TTC549 (cell line): ENCODE results near the gene ZIC5.

Source experiments
- FAIRE-seq: peaks from 2 replicates; lab custom pipeline; 2012; peaks lifted over from hg19 to GRCh38; lab: Jason Lieb, UNC

Gene ZIC5

DNA sequence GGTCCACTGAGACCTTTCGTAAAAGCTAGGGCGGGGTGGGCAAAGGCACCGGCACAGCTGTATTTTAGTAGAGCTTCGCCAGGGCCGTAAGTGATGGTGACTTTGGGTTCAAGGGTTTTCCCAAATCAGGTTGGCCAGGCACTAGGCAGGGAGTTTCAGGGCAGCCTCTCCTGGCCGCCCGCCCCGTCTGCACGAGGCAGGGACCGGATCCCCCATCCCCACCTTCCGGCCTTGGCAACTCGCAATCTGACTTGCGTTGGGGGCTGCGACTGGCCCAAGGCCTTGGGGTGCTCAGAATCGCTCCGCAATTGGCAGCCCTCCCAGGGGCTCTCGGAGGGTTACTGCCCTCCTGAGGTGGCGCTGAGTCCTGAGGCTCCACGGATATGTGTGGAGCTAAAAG, 4.1 kb upstream of the ZIC5 start:
- no peak for FAIRE-seq

DNA sequence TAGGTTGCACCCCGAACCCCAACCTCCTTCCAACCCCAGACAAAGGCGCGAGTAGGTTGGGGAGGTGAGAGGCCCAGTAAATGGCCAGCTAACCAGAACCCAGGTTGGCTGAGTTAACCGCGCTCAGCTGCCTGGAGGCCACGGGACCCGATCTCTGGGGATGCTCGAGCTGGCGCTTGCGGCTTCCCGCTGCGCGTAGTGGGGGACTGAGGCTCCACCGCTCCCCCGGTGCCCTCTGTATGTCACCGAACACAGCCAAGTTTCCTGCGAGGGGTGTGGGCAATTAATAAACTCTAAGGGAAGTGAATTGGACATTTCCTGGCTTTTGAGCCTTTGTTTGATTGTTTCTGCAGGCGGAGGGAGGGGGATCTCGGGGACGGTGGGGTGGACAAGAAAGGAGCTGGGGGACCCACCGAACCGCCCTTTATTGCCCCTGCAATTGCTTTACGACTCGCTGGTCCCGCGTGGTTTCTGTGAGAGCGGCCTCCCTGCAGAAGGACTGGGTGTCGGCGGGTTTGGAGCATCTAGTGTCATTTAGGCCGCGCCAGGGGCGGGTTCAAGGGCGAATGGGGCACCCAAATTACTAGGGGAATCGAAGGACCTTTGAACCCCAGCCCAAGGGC, 3.5 kb upstream of the ZIC5 start:
- FAIRE-seq: no peak

DNA sequence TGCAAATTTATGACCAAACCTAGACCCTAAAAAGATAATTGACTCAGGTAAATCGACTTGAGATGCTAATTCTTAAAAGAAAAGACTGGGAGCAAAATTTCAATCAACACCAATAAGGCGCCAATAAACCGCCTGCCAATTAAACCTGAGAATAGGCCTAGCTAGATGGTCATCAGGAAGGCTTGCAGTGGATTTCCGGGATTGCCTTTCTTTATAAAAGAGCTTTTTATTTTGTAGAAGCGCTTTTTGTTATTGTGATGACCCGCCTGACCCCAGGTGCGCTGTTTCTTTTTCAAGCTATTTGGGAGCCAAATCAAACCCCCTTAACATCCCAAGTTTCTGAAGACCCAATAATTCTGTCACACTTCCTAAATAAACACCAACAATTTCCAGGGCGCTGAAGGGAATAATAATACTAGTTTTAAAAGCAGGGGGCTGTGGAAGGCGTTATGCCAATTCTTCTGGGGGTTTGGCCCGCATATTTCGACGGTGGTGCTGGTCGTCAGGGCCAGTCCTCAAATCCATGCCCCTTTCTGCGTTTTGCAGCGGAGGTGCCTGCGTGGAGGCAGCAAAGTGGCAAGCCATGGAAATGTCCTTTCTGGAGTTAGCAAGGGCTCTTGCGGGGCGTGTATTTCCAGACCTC, 2.9 kb upstream of the ZIC5 start:
- no peak for FAIRE-seq

DNA sequence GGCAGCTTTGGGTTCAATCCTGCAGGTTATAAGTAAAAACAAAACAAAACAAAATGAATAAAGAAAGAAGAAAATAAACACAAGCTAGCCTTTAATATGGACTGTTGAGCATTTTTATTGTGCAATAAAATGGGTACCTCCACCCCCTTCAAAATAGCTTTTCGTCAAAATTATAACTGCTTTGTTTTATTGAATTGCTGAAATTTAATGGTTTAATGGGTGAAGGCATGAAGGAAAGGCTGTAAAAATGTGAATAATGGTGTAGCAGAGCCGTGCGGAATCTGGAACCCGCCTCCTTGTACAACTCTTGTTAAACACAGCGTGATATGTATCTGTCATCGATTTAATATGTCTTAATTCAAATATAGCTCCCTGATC, 2.2 kb upstream of the ZIC5 start:
- FAIRE-seq: no peak

DNA sequence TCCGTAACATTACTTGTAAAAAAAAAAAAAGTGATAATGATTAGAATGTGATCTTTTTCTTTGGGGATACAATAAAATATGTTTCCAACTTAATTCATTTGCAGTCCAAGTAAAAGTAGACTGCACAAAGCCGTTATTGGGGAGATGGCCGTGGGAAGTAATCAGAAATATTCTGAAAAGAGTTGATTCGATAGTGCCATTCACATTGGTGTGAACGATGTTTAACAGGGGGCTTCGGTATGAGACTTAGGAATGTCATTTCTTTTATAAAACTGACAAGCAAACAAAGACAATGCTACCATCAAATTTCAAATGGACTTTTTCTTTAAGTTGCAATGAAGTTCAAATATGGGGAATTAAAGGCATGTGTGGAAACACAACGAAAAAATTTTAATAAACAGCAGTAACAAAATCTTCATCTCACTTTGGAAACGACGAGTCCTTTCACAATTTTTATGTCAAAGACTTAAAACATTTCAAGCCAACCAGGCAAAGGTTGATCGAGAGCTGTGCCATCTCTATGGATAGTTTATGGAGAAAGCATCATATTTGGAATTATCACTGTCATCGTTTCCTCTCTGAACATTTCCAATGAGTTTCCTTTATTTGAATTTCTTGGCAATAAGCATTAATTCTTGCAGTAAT, 1.7 kb upstream of the ZIC5 start:
- FAIRE-seq: no peak

DNA sequence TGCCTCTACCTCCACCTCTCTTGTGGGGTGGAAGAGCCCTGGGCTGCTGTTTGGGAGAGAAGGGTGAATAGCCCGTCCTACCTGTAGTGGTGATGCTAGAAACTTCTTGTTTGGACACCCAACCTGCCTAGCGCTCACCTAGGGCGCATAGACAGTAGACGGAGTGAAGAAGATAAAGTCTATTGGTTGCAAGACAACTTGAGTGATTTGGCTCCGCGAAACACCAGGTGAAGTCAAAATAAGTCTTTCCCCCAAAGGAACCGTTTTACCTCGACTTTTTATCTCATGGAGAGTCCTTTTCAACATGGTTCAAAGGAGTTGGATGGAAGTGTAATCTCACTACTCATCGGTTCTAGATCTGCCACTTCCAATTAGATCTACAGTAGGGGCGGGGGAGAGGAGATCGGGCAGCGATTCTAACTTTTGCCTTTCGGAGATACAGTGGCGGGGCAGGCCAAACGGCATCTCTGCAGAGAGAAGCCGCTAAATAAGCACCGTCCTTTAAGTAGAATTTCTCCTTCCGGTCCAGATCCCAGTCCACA, 694 bp upstream of the ZIC5 start:
- FAIRE-seq: no peak

DNA sequence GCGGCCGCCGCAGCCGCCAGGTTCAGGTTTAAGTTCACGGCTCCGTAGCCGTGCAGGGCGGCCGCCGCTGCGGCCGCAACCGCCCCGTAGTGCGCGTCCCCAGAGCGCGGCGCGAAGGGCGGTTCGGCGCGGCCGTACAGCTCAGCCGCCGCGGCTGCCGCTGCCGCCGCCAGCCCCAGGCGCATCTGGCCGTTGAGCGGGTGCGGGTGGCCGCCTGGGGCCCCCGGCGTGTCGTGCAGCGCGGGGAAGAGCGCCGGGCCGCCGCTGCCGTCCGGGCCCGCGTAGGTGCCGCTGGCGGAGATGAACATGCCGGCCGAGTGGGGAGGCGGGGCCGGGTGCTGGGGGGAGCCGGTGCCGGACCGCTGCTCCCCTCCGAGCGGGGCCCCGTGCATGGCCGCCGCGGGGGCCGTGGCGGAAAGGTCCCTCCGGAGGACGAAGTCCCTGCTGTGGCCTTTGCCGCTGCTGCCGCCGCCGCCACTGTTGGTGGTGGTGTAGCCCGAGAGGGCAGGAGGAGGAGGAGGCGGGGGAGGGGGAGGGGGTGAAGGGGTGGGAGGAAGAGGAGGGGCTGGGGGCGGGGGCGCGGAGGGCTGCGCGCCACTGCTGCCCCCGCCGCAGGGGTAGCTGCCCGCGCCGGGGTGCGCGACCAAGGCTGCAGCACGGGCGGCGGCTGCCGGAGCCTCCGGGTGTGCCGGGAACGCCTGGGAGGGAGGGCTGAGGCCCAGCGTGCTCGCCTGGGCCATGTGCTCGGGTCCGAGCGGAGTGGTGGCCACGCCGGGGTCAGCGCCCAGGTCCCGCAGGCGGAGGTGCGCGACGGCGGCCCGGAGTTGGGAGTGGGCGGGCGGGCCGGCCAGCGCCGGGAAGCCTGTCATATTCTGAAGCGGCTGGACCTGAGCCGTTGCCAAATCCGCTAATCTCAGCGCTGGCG, 654 bp downstream of the ZIC5 start:
- FAIRE-seq: no peak

DNA sequence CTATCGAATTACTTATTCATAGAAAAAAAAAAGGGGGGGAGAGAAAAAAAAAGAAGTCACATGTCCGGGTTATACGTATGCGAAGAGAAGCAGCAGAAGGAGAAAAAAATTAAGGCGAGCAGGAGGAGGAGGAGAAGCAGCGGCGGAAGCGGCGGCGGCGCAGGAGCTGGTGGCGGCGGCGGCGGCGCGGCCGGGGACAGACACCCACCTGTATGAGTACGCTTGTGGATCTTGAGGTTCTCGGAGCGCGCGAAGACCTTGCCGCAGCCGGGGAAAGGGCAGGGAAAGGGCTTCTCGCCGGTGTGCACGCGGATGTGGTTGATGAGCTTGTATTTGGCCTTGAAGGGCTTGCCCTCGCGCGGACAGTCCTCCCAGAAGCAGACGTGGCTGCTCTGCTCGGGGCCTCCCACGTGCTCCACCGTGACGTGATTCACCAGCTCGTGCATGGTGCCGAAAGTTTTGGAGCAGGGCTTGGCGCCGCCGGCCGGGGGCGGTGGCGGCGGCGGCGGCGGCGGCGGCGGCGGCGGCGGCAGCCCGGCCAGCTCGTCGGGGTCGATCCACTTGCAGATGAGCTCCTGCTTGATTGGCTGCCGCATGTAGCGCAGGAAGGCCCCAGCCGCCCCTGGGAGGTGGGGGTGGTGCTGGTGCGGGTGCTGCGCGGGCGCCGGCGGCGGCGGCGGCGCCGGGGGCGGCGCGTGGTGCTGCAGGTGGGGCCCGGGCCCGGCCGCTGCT, 1.5 kb downstream of the ZIC5 start:
- no peak for FAIRE-seq

DNA sequence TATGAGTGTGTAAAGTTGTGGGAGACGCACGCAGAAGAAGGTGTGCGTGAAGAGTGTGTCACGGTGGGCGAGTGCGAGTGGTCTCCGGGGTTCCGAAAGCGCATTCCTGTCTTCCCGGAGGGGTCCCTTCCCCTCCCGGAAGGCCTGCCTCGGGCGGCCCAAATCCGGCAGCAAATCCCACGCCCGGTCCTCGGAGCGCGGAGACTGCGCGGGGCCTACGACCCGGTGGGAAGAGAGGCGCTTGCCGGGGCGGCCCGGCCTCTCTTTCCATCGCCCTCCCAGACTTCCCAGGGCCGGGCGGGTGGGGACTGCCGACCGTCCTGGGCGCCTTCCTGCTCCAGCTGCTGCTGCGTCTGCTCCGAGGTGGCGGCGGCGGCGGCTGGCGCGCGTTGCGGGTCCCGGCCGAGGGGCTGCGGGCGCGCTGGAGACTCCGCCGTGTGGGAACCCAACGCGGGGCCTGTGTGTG, 2.1 kb downstream of the ZIC5 start:
- FAIRE-seq: no peak

DNA sequence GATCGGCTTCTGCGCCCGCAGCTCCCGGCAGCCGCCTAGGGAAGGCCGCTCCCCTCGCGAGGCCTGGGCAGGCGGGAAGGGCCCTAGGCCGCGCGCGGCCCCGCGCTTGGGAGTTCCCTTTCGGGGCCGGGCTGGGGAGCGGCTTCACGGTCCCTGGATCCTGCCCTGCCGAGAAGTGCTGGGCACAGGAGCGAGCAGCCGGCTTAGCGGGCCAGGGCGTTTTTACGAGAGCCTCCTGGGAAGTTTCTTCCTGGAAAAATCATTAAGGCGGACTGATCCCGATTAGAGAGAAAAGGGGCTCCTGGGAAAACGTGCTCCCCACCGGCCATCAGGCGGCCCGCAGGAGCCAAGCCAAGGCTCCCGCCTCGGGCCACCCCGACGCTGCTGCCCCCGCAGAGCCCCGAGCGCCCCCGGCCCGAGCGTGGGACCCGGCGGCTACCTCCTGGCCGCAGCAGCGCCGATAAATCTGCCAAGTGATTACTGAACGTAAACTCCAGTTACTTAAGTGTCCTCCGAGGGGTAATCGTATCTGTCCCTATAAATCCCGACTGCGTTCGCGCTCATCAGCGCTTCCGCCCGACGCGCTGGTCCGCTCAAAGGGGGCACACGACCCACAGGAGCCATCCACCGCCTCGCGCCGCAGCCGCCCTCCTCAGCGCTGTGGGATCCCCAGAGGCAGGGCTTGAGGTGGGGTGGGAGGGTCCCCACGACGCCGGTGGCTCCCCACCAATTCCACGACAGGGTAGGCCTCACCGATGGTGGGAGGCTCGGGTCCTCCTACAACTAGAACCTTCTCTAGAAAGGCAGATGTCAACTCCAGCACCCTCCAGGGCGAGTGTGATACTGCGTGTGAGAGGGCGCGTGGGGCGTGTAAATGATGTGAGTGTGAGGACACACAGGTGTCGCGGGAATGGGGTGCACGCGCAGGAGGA, 2.8 kb downstream of the ZIC5 start:
- no peak for FAIRE-seq

DNA sequence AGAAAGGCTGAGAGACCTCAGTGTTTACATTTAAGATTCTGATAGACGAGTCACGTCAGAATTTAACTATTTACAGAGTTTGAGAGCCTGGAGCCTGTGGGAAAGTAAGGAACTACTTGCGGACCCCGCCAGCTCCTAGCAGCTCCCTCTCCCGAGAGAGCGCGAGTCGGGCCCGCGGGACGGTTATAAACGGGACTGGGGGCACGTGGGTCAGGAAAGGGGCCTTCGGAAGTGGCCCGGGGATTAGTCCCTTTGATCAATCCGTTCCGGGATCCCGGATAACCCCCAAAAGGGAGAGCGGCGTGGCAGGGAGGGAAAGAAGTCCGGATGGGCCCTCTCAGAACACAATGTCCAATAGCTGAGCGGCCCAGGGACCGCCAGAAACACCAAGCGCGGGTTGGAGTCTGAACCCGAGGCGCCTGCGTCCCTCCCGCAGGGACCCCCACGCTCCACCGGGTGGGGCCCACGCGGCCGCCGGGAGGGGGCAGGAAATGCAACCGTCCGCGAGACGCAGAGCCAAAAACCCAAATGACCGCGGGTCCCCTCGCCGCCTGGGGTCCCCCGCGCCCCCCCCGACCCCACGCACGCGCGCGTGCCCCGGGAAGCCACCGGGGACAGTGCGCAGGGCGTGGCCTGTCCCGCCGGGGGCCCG, 3.6 kb downstream of the ZIC5 start:
- no peak for FAIRE-seq

DNA sequence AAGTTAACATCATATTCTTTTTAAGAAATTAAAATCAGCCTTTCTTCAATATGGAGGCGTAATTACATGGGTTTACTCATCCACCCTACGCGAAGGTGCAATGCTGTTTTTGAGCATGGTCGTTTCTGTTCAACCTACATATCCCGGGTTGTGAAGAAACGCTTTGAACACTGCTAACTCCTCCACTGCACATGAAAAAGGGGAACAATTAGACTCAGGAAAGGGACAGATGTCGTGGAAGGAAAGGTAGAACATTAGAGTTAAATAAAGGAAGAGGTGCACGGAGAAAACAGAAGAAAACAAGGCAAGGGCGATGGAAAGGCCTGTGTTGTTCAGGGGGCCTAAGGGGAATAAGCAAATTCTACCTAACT, 4.1 kb downstream of the ZIC5 start:
- no peak for FAIRE-seq

DNA sequence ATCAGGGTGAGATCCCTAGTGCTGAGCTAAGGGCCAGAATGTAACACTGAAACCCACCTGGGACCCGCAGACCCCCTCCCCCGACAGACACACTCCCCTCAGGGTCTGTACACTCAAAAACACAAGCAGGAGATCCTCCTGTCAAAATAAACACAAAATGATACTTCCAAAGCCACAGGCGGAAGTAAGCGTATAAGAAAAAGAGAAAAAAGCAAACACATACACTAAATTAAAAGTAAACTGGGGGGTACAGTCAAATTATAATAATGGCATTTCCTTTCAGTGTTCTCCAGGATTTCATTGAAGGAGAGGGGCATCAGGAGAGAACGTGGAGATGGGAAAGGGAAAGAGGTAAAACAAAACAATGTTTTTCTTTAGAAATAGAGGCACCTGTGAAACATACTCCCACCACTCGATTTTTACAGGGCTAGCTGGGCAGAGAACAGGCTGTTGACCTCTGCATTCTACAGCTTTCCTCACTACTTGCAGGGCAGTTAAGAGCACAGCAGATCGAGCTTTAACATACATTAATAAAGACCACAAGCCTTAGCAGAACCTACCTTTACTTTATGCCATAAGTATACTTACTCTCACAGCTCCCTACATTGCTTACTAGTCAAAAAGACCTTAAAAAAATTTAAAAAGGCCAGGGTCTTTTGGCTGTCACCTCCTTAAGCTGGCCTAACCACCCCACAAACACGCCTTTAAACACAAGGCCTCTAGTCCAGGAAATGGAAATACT, 5.3 kb downstream of the ZIC5 start:
- FAIRE-seq: no peak

DNA sequence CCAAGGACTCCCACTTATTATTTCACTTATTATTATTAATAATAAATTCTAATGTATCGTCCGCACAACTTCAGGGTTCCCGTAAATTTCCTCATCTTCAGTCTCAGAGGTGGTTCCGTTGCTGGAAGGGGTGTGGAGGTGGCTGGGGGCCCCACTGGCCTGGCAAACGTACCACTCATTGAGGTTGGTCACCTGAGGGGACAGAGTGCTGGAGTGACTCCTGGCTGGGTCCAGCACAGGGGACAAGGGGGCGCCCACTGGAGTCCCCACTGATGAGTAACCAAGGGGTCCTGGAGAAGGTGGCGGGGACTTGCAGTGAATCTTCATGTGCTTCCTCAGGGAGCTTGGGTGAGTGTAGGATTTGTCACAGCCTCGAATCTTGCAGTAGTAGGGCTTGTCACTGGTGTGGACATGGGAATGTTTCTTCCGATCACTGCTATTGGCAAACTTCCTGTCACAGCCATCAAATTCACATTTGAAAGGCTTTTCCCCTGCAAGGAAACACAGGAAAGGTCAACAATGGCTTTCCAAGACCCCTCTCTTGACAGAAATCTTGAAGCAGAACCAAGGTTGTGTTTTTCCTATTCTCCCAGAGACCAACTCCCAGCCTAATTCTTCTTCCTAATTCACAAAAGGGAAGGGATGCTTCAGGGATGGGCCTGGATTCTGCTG, 6.1 kb downstream of the ZIC5 start:
- FAIRE-seq: no peak

DNA sequence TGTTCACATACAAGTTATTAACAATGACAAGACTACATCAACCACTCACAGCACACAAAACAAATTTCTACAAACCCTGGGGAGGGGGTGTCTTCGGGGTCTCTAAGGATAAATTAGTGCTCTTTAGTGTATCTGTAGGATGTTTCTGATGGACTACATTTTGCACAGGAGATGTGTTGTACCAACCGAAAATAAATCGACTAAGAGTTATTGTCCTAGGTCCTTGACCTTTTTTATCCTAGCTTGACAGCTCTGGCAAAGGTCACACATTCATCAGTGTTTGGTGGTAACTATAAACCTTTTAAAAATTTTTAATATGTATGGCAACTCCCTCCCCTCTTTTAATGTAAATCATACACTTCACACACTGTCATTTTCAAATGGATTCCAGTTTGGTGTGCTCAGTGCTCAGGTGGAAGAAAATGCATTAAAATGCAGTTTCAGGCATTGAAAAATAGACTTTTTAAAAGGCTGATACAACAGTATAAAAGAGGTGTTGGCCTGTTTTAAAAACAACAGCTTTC, 7.7 kb downstream of the ZIC5 start:
- FAIRE-seq: no peak

DNA sequence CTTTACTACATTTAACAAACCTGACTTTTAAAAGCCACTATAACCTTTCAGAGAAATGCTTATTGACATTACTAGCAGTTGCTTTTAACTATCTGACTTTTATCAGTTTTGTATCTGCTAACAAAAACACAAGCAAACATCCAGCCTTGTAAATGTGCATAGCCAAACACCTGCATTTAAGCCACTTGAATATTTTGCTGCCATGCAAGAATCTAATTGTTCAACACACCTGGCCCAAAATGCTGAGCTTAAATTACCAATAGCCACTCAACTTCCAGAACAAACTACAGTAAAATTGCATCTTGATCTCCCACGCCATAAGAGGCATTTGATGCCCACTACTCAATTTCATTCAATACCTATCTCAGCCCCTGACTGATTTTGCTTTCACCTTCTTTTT, 9.3 kb downstream of the ZIC5 start:
- no peak for FAIRE-seq

DNA sequence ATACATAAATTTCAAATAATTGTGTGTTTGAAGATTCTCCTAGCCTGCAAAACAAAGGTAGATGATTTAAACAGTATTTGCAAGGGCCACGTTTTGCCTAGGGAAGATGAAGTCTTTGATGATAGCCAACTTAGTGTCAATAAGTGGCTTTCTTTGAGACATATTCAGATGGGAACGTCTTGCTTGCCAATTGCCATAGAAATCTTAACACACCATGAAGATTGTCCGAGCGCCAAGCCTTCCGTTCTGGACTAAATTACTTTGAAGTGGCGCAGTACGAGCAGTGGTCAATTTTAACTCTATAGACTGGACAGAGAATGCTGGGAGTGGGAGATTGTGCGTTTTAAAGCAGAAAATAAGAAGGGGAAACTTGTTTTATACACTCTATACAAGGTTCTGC, 9.9 kb downstream of the ZIC5 start:
- FAIRE-seq: no peak

DNA sequence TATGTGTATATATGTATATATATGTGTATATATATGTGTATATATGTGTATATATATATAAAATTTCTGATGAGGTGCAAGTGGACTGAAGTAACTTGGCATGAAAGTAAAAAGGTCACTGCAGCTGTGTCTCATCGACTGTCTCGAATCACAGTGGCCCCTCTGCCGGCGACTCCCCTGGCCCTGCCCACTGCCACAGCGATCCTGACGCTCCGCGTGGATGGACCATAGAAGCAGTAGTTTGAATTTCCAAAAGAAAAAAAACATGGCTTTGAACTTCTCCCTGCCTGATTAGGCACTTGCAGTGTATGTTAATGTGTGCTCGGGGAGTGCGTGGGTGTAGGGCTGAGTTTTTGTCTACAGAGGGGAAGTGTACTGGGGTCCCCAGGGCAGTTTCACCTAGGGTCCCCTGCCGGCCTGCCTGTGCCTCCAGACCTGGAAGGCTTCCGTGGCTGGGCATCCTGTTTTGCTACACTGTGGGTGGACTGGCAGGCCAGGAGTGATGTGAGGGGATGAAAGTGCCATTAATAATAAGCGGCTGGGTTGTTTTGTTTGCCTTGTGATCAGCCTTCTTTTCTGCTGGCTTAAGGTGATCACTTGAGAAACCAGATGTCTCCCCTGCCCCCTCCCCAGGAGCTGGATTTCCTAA, 10.8 kb downstream of the ZIC5 start:
- no peak for FAIRE-seq
